A549 (cell line): ENCODE measurements around the gene ESRRG. TPM values are rescaled to one million over a fixed set of nuclear protein-coding genes. Genes with fewer than 3 reads are reported as not detected.

Experiments
- ATAC-seq, 2 experiments: fragments of 200-7000 bp in 1 of 2; fragments of >200 bp in 1 of 2; cut with Nextera tagmentation in 1 of 2; cut with Tn5 transposase in 1 of 2; 3 replicates each; pipeline versions ENCODE4 v1.8.0 to v1.9.1; 2018 to 2020; ENCODE audit warnings: mild to moderate bottlenecking in 1 of 2, moderate library complexity in 1 of 2
- CTCF ChIA-PET: fragments of 300-600 bp; sonication (Branson Sonifier 250); formaldehyde crosslinking; extraction: SDS; loops from one replicate; lab custom pipeline; 2021; ENCODE audit warnings: antibody characterized with exemption, inconsistent platforms; lab: Yijun Ruan, JAX
- POLR2A ChIA-PET: fragments of 350-600 bp; formaldehyde crosslinking; extraction: SDS; loops from one replicate; lab custom pipeline; 2021; ENCODE audit warnings: antibody characterized with exemption, inconsistent platforms; lab: Yijun Ruan, JAX
- DNase-seq, 2 experiments: peaks; one replicate each; pipeline versions ENCODE4 v3.0.0 to v3.0.0-alpha.2; 2011 to 2016; ENCODE audit warnings: low read depth in 1 of 2, low spot score in 1 of 2
- FAIRE-seq: peaks from 2 replicates; lab custom pipeline; 2011; peaks lifted over from hg19 to GRCh38; lab: Jason Lieb, UNC
- H3K27ac ChIP-seq, 2 experiments: fragments of >200 bp; sonication (Bioruptor Twin); formaldehyde crosslinking; 3 replicates each; pipeline ENCODE4 v1.5.1; 2016 to 2017
- H3K4me1 ChIP-seq: fragments of >200 bp; sonication (Bioruptor Twin); formaldehyde crosslinking; 3 replicates; pipeline ENCODE4 v1.6.1; 2016
- H3K4me2 ChIP-seq: fragments of >200 bp; sonication (Bioruptor Twin); formaldehyde crosslinking; 3 replicates; pipeline ENCODE4 v1.6.1; 2016
- H3K4me3 ChIP-seq: fragments of >200 bp; sonication (Bioruptor Twin); formaldehyde crosslinking; 3 replicates; pipeline ENCODE4 v1.5.1; 2016
- H3K9me3 ChIP-seq: fragments of >200 bp; sonication (Bioruptor Twin); formaldehyde crosslinking; 3 replicates; pipeline ENCODE4 v1.6.1; 2016
- ATOH8 ChIP-seq: fragments of 250-450 bp; sonication (Bioruptor Pico); IDR thresholded peaks from 2 replicates; pipeline ENCODE4 v1.5.0; 2020; ENCODE audit warnings: low read depth, mild to moderate bottlenecking, moderate library complexity
- CBX2 ChIP-seq: fragments of 200-600 bp; sonication (generic); IDR thresholded peaks from 2 replicates; pipeline ENCODE4 v1.6.1; 2016; ENCODE audit warnings: low read depth, mild to moderate bottlenecking, borderline replicate concordance
- CBX8 ChIP-seq: fragments of 200-600 bp; sonication (generic); IDR thresholded peaks from 2 replicates; pipeline ENCODE4 v1.6.1; 2016
- CEBPB ChIP-seq, 2 experiments: fragments of >200 bp in 1 of 2; sonication (Bioruptor Twin) in 1 of 2; formaldehyde crosslinking in 1 of 2; IDR thresholded peaks; 2 replicates each; pipeline ENCODE4 v1.6.1; 2012 to 2016
- EHF ChIP-seq: fragments of 250-450 bp; sonication (Bioruptor Pico); IDR thresholded peaks from 2 replicates; pipeline ENCODE4 v1.5.0; 2020; ENCODE audit warnings: mild to moderate bottlenecking
- HDAC2 ChIP-seq: fragments of 200-600 bp; sonication (generic); IDR thresholded peaks from 2 replicates; pipeline ENCODE4 v1.6.1; 2016
- HOXB5 ChIP-seq: fragments of 250-450 bp; sonication (Bioruptor Pico); IDR thresholded peaks from 2 replicates; pipeline ENCODE4 v1.5.0; 2020; ENCODE audit warnings: mild to moderate bottlenecking, moderate library complexity
- JUN ChIP-seq, 2 experiments: fragments of >200 bp; sonication (Bioruptor Twin); formaldehyde crosslinking; IDR thresholded peaks; 2 replicates in 1 of 2; 3 replicates in 1 of 2; pipeline ENCODE4 v1.6.1; 2016 to 2017
- JUNB ChIP-seq: fragments of >200 bp; sonication (Bioruptor Twin); formaldehyde crosslinking; IDR thresholded peaks from 2 replicates; pipeline ENCODE4 v1.6.1; 2016
- KDM5A ChIP-seq: fragments of 200-600 bp; sonication (generic); IDR thresholded peaks from 2 replicates; pipeline ENCODE4 v1.6.1; 2016; ENCODE audit warnings: antibody characterized with exemption, mild to moderate bottlenecking
- MAFK ChIP-seq: fragments of 450-650 bp; IDR thresholded peaks from 2 replicates; pipeline ENCODE4 v1.6.1; 2014; ENCODE audit not compliant: partially characterized antibody
- MAZ ChIP-seq: fragments of 150-350 bp; IDR thresholded peaks from 2 replicates; pipeline ENCODE4 v1.6.1; 2014; ENCODE audit warnings: antibody characterized with exemption, low read depth, low read length, borderline replicate concordance
- NPAS2 ChIP-seq: fragments of 250-450 bp; sonication (Bioruptor Pico); IDR thresholded peaks from 2 replicates; pipeline ENCODE4 v1.8.0; 2022; ENCODE audit warnings: mild to moderate bottlenecking, moderate library complexity, borderline replicate concordance
- NR3C1 ChIP-seq: fragments of >200 bp; sonication (Bioruptor Twin); formaldehyde crosslinking; IDR thresholded peaks from 3 replicates; pipeline ENCODE4 v1.6.1; 2017
- POLR2A ChIP-seq: IDR thresholded peaks from 2 replicates; pipeline ENCODE4 v1.6.1; 2012; ENCODE audit warnings: mild to moderate bottlenecking, low read length
- RARB ChIP-seq: fragments of 250-450 bp; sonication (Bioruptor Pico); IDR thresholded peaks from 2 replicates; pipeline ENCODE4 v1.8.0; 2021; ENCODE audit warnings: mild to moderate bottlenecking, moderate library complexity
- REST ChIP-seq: fragments of 200-600 bp; sonication (generic); IDR thresholded peaks from 2 replicates; pipeline ENCODE4 v1.6.1; 2016; ENCODE audit warnings: antibody characterized with exemption, mild to moderate bottlenecking, moderate library complexity
- RNF2 ChIP-seq: fragments of 200-600 bp; sonication (generic); IDR thresholded peaks from 2 replicates; pipeline ENCODE4 v1.6.1; 2016; ENCODE audit warnings: low read depth, mild to moderate bottlenecking, antibody characterized with exemption, moderate library complexity, borderline replicate concordance
- SMC3 ChIP-seq: fragments of >200 bp; sonication (Bioruptor Twin); formaldehyde crosslinking; IDR thresholded peaks from 3 replicates; pipeline ENCODE4 v1.6.1; 2018; ENCODE audit warnings: inconsistent platforms
- TP53 ChIP-seq: fragments of 250-450 bp; sonication (Bioruptor Pico); IDR thresholded peaks from 2 replicates; pipeline ENCODE4 v1.5.0; 2021; ENCODE audit warnings: mild to moderate bottlenecking, moderate library complexity
- USF2 ChIP-seq: fragments of 450-650 bp; IDR thresholded peaks from 2 replicates; pipeline ENCODE4 v1.6.1; 2014; ENCODE audit warnings: antibody characterized with exemption
- ZC3H11A ChIP-seq: fragments of 450-650 bp; IDR thresholded peaks from 2 replicates; pipeline ENCODE4 v1.6.1; 2014; ENCODE audit warnings: antibody characterized with exemption, mild to moderate bottlenecking
- ZFP36 ChIP-seq: fragments of 450-650 bp; IDR thresholded peaks from 2 replicates; pipeline ENCODE4 v1.6.1; 2014; ENCODE audit warnings: borderline replicate concordance; ENCODE audit not compliant: partially characterized antibody
- ZSCAN20 ChIP-seq: fragments of 250-450 bp; sonication (Bioruptor Pico); IDR thresholded peaks from 2 replicates; pipeline ENCODE4 v1.8.0; 2022; ENCODE audit warnings: mild to moderate bottlenecking, moderate library complexity
- WGBS: methylation state at CpG from one replicate; pipeline ENCODE4 v1.1.6; 2017; ENCODE audit errors: missing lambda C conversion rate; 5-methylcytosine and 5-hydroxymethylcytosine counted together
- polyA plus RNA-seq, 4 experiments: library from polyadenylated mRNA; depleted of rRNA in 3 of 4; stranded (reverse); fragments of >200 nt; fragmentation: RNase III in 1 of 4; extraction: RNeasy Plus Mini Kit Qiagen cat#74134 plus additional on column Dnase treatment in 1 of 4; gene quantifications; 2 replicates in 3 of 4; 3 replicates in 1 of 4; pipeline ENCODE4 v1.2.3, GENCODE V29; 2011 to 2017

Gene ESRRG
- polyA plus RNA-seq, 2 of the 4 experiments (the other 2 are of a cell fraction): 0.09 TPM; not detected in 1

- ATAC-seq (no peak), FAIRE-seq (no peak), DNase-seq (no peak)
- Histone ChIP-seq H3K27ac (no peak overlapping the region), H3K4me1 (no peaks in the 10 kb centered on the region), H3K9me3 (no peaks in the 10 kb centered on the region), H3K4me2 (no peak overlapping the region), H3K4me3 (no peak overlapping the region)
- ChIA-PET POLR2A (interaction anchor here (0.6 kb wide), 1 partner anchor 1656 kb away, joined by 3 read pairs; no protein-coding TSS in a partner anchor), CTCF (no interaction called here)
- no peak for TF ChIP-seq SMC3
- no peak for TF ChIP-seq ZSCAN20 (CRISPR knock-in tag)
- no peak for TF ChIP-seq MAFK
- TF ChIP-seq ZFP36: no peak
- TF ChIP-seq CBX8: no peak
- no peak for TF ChIP-seq ZC3H11A
- no peak for TF ChIP-seq HOXB5 (CRISPR knock-in tag)
- no peak for TF ChIP-seq RNF2
- TF ChIP-seq JUNB: no peak
- TF ChIP-seq REST: no peak
- no peak for TF ChIP-seq HDAC2
- no peak for TF ChIP-seq KDM5A
- no peak for TF ChIP-seq NPAS2 (CRISPR knock-in tag)
- no peak for TF ChIP-seq EHF (CRISPR knock-in tag)
- TF ChIP-seq POLR2A: no peak
- no peak for TF ChIP-seq MAZ
- TF ChIP-seq CBX2: no peak
- no peak for TF ChIP-seq TP53
These were observed 168.3 kb downstream of the ESRRG start for GRCh38 chr1:216554934-216555333.

- no peaks in the 10 kb centered on the region for H3K9me3 ChIP-seq
- H3K4me3 ChIP-seq: no peak overlapping the region
- H3K4me1 ChIP-seq: no peaks in the 10 kb centered on the region
- no peak for DNase-seq
- no peak for FAIRE-seq
- ChIA-PET POLR2A (no interaction called here), CTCF (no interaction called here)
- H3K4me2 ChIP-seq: no peak overlapping the region
- ATAC-seq: no peak
- TF ChIP-seq RARB (CRISPR knock-in tag) (no peak), CEBPB (IDR thresholded peaks at IDR 0.05) (no peak), ATOH8 (CRISPR knock-in tag) (no peak), ZC3H11A (no peak), NR3C1 (no peak), JUN (IDR thresholded peaks at IDR 0.05) (no peak), USF2 (no peak)
- 5% methylated on average over 3 of the region's 3 CpGs for WGBS
- H3K27ac ChIP-seq: no peak overlapping the region
These were observed 169.5 kb downstream of the ESRRG start for GRCh38 chr1:216553766-216554165.
